ENCODE data around the gene TGFB2. TPM values are rescaled to one million over a fixed set of nuclear protein-coding genes. Genes with fewer than 3 reads are reported as not detected.

Gene TGFB2
- total and polyA plus RNA-seq, 2 donors (not counting 1 experiment from before 2014, with no cell fraction given): 0.55 to 0.76 TPM

GRCh38 chr1:218426343-218426657 is 81.2 kb downstream of the TGFB2 start:
- intact Hi-C loops (cut with micrococcal nuclease): no loop called here
- no peak overlapping the region for H3K27ac Mint-ChIP-seq
- Histone ChIP-seq H3K4me3 (ENCODE audit: control extremely low read depth in 1 of 5, extremely low read depth in 1 of 5, insufficient read depth in 1 of 5, low read depth in 2 of 5, low read length in 4 of 5) (no peak overlapping the region), H3K9ac (ENCODE audit: low read length) (no peak overlapping the region), H4K20me1 (ENCODE audit: control insufficient read depth, insufficient read depth, low read length, poor library complexity, severe bottlenecking) (no peaks in the 10 kb centered on the region), H3K27ac (ENCODE audit: low read length in 2 of 2) (no peak overlapping the region), H3K9me3 (ENCODE audit: control extremely low read depth in 1 of 3, control insufficient read depth in 2 of 3, insufficient read depth in 1 of 3, low read length in 2 of 3) (no peaks in the 10 kb centered on the region), H3K4me2 (replicated peaks; ENCODE audit: low read depth, low read length, poor library complexity, severe bottlenecking) (no peak overlapping the region), H3K79me2 (ENCODE audit: control insufficient read depth, insufficient read depth, low read length) (no peaks in the 10 kb centered on the region), H3K27me3 (replicated peaks in 1 of 4; ENCODE audit: control extremely low read depth in 1 of 4, control insufficient read depth in 3 of 4, insufficient read depth in 4 of 4, low read length in 3 of 4) (no peaks in the 10 kb centered on the region), H3K4me1 (ENCODE audit: control insufficient read depth in 2 of 2, insufficient read depth in 2 of 2, low read length in 2 of 2) (no peaks in the 10 kb centered on the region), H3K36me3 (replicated peaks in 1 of 2; ENCODE audit: control extremely low read depth in 1 of 2, control insufficient read depth in 1 of 2, extremely low read depth in 1 of 2, insufficient read depth in 2 of 2, low read length in 1 of 2) (no peaks in the 10 kb centered on the region), H2AFZ (ENCODE audit: insufficient read depth, low read depth, low read length, poor library complexity, severe bottlenecking) (no peak overlapping the region)
- no peak overlapping the region for H3K4me3 Mint-ChIP-seq
- TF ChIP-seq EZH2 (IDR thresholded peaks at IDR 0.05; ENCODE audit: borderline replicate concordance, insufficient read depth, low read depth, low read length, poor library complexity, severe bottlenecking): no peak
- no peak for TF ChIP-seq CTCF (IDR thresholded peaks at IDR 0.05)
- no peak for DNase-seq
- CTCF ChIA-PET: no interaction called here
- H3K4me1 Mint-ChIP-seq: no peaks in the 10 kb centered on the region
- no peaks in the 10 kb centered on the region for H3K27me3 Mint-ChIP-seq
- ATAC-seq (ENCODE audit: low read depth): no peak
- no CpG with 5 or more reads among the region's 1 CpG for WGBS (ENCODE audit: insufficient coverage)
- H3K9me3 Mint-ChIP-seq (ENCODE audit: insufficient read depth): no peaks in the 10 kb centered on the region
- POLR2A ChIA-PET: no interaction called here

GRCh38 chr1:218429301-218429700 is 84.2 kb downstream of the TGFB2 start:
- ATAC-seq (ENCODE audit: low read depth): no peak
- Histone ChIP-seq H3K27me3 (replicated peaks in 1 of 4; ENCODE audit: control extremely low read depth in 1 of 4, control insufficient read depth in 3 of 4, insufficient read depth in 4 of 4, low read length in 3 of 4) (no peaks in the 10 kb centered on the region), H3K4me3 (ENCODE audit: control extremely low read depth in 1 of 5, extremely low read depth in 1 of 5, insufficient read depth in 1 of 5, low read depth in 2 of 5, low read length in 4 of 5) (no peak overlapping the region), H3K9ac (ENCODE audit: low read length) (no peak overlapping the region), H3K9me3 (ENCODE audit: control extremely low read depth in 1 of 3, control insufficient read depth in 2 of 3, insufficient read depth in 1 of 3, low read length in 2 of 3) (no peaks in the 10 kb centered on the region), H3K27ac (ENCODE audit: low read length in 2 of 2) (no peak overlapping the region), H3K36me3 (replicated peaks in 1 of 2; ENCODE audit: control extremely low read depth in 1 of 2, control insufficient read depth in 1 of 2, extremely low read depth in 1 of 2, insufficient read depth in 2 of 2, low read length in 1 of 2) (no peaks in the 10 kb centered on the region), H3K4me2 (replicated peaks; ENCODE audit: low read depth, low read length, poor library complexity, severe bottlenecking) (no peak overlapping the region), H4K20me1 (ENCODE audit: control insufficient read depth, insufficient read depth, low read length, poor library complexity, severe bottlenecking) (no peaks in the 10 kb centered on the region), H3K79me2 (ENCODE audit: control insufficient read depth, insufficient read depth, low read length) (no peaks in the 10 kb centered on the region), H2AFZ (ENCODE audit: insufficient read depth, low read depth, low read length, poor library complexity, severe bottlenecking) (no peak overlapping the region), H3K4me1 (ENCODE audit: control insufficient read depth in 2 of 2, insufficient read depth in 2 of 2, low read length in 2 of 2) (no peaks in the 10 kb centered on the region)
- Mint-ChIP-seq H3K4me1 (no peaks in the 10 kb centered on the region), H3K27me3 (no peaks in the 10 kb centered on the region), H3K9me3 (ENCODE audit: insufficient read depth) (no peaks in the 10 kb centered on the region), H3K4me3 (no peak overlapping the region), H3K27ac (no peak overlapping the region)
- ChIA-PET CTCF (no interaction called here), POLR2A (no interaction called here)
- DNase-seq: no peak
- intact Hi-C loops (cut with micrococcal nuclease): no loop called here
- no peak for TF ChIP-seq CTCF (IDR thresholded peaks at IDR 0.05)
- no peak for TF ChIP-seq EZH2 (IDR thresholded peaks at IDR 0.05; ENCODE audit: borderline replicate concordance, insufficient read depth, low read depth, low read length, poor library complexity, severe bottlenecking)
